Calu3 (cell line): ENCODE results near the gene TENM4. TPM values are rescaled to one million over a fixed set of nuclear protein-coding genes. Genes with fewer than 3 reads are reported as not detected.

ENCODE experiments used
- BruUV-seq: library from RNA; stranded (reverse); fragments of 400-500 nt; replicated peaks from 2 replicates; lab custom pipeline; 2021; lab: Mats Ljungman, UMichigan
- CTCF ChIA-PET: fragments of 300-600 bp; sonication (Branson Sonifier 250); formaldehyde crosslinking; loops from one replicate; lab custom pipeline; 2022; ENCODE audit warnings: antibody characterized with exemption; lab: Charles Lee
- DNase-seq: peaks from one replicate; pipeline ENCODE4 v3.0.0; 2022
- H3K27ac Mint-ChIP-seq: one replicate; pipeline ENCODE4 v1.8.0; 2022; ENCODE audit warnings: mixed read lengths; ENCODE audit not compliant: unreplicated experiment
- H3K27me3 Mint-ChIP-seq: one replicate; pipeline ENCODE4 v1.8.0; 2022; ENCODE audit warnings: mixed read lengths; ENCODE audit not compliant: unreplicated experiment
- H3K36me3 Mint-ChIP-seq: one replicate; pipeline ENCODE4 v1.8.0; 2022; ENCODE audit warnings: mild to moderate bottlenecking, moderate library complexity, mixed read lengths; ENCODE audit not compliant: insufficient read depth, unreplicated experiment
- H3K4me1 Mint-ChIP-seq: one replicate; pipeline ENCODE4 v1.8.0; 2022; ENCODE audit warnings: mild to moderate bottlenecking, low read depth, mixed read lengths; ENCODE audit not compliant: unreplicated experiment
- H3K4me3 Mint-ChIP-seq: one replicate; pipeline ENCODE4 v1.8.0; 2022; ENCODE audit warnings: mild to moderate bottlenecking, low read depth, moderate library complexity, mixed read lengths; ENCODE audit not compliant: unreplicated experiment
- H3K9me3 Mint-ChIP-seq: one replicate; pipeline ENCODE4 v1.8.0; 2022; ENCODE audit warnings: low read depth, mixed read lengths; ENCODE audit not compliant: unreplicated experiment
- intact Hi-C: fragments of 100-400 bp; cut with micrococcal nuclease; formaldehyde crosslinking; loops from one replicate; pipeline ENCODE4 v1.10.0; 2022; ENCODE audit not compliant: unreplicated experiment
- total RNA-seq: library from RNA; stranded (reverse); gene quantifications from 2 replicates; pipeline ENCODE4 v1.2.3, GENCODE V29; 2022
- TF ChIP-seq, protein P1 (sequence below): fragments of 200-600 bp; IDR thresholded peaks from one replicate; pipeline ENCODE4 v1.8.0; 2022; ENCODE audit warnings: antibody characterized with exemption; ENCODE audit not compliant: unreplicated experiment

The TENM4 gene
- total RNA-seq, 1 experiment from 2014 or later: not detected

GRCh38 chr11:79431535-79431934 lies 9.3 kb downstream of the TENM4 start:
- TF ChIP-seq, protein P1, sequence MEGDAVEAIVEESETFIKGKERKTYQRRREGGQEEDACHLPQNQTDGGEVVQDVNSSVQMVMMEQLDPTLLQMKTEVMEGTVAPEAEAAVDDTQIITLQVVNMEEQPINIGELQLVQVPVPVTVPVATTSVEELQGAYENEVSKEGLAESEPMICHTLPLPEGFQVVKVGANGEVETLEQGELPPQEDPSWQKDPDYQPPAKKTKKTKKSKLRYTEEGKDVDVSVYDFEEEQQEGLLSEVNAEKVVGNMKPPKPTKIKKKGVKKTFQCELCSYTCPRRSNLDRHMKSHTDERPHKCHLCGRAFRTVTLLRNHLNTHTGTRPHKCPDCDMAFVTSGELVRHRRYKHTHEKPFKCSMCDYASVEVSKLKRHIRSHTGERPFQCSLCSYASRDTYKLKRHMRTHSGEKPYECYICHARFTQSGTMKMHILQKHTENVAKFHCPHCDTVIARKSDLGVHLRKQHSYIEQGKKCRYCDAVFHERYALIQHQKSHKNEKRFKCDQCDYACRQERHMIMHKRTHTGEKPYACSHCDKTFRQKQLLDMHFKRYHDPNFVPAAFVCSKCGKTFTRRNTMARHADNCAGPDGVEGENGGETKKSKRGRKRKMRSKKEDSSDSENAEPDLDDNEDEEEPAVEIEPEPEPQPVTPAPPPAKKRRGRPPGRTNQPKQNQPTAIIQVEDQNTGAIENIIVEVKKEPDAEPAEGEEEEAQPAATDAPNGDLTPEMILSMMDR: no peak
- Mint-ChIP-seq H3K27ac (no peak overlapping the region), H3K9me3 (peaks cover 1% of the 10 kb centered on the region), H3K27me3 (peaks cover 1% of the 10 kb centered on the region), H3K4me1 (no peaks in the 10 kb centered on the region), H3K4me3 (no peak overlapping the region), H3K36me3 (no peaks in the 10 kb centered on the region)
- BruUV-seq: no TSS peak
- no peak for DNase-seq
- intact Hi-C loops: no loop called here
- CTCF ChIA-PET: no interaction called here

DNA sequence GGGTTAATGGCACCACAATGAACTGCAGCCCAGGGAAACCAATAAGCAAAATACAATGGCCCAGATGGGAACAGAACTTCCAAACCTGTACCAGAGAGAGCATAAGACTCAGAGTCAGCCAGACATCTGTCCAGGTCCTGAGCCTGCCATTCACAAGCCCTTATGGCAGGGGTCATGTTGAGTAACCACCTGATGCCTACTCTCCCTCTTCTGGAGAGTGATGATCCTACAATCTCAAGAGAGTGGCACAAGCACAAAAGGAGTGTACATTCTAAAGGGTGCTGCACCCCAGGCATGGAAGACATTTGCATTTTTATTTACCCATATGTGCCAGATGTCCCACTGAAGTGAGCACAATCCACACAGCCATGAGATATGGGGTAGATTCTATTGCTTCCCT lies 10.6 kb downstream of the TENM4 start:
- CTCF ChIA-PET: no interaction called here
- intact Hi-C loops: no loop called here
- H3K4me1 Mint-ChIP-seq: no peaks in the 10 kb centered on the region
- no peaks in the 10 kb centered on the region for H3K36me3 Mint-ChIP-seq
- no TSS peak for BruUV-seq
- H3K27ac Mint-ChIP-seq: no peak overlapping the region
- TF ChIP-seq, protein P1: no peak
- no peaks in the 10 kb centered on the region for H3K27me3 Mint-ChIP-seq
- no peak for DNase-seq
- no peak overlapping the region for H3K4me3 Mint-ChIP-seq
- peaks cover 5% of the 10 kb centered on the region for H3K9me3 Mint-ChIP-seq

DNA sequence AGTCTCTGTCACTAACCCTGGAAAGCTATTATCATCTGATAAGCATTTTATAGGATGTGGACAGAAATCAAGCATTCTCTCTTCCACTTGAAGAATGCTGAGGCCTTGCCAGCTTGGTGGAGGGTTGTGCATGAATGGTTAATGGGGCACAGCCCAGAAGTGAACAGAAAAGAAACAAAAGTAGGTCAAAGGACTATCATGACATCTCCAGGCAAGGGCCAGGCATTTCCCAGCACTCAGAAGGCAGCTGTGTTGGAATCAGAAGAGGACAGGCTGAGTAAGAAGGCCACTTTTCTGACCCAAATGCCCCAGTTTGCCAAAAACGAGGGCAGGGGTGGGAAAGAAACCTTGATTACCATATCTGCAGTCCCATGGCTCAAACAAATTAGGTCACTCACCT lies 12.4 kb downstream of the TENM4 start:
- DNase-seq: no peak
- intact Hi-C loops: no loop called here
- TF ChIP-seq, protein P1: no peak
- CTCF ChIA-PET: no interaction called here
- no TSS peak for BruUV-seq
- H3K36me3 Mint-ChIP-seq: no peaks in the 10 kb centered on the region
- peaks cover 7% of the 10 kb centered on the region for H3K9me3 Mint-ChIP-seq
- H3K27me3 Mint-ChIP-seq: no peaks in the 10 kb centered on the region
- no peak overlapping the region for H3K4me3 Mint-ChIP-seq
- no peak overlapping the region for H3K27ac Mint-ChIP-seq
- no peaks in the 10 kb centered on the region for H3K4me1 Mint-ChIP-seq

DNA sequence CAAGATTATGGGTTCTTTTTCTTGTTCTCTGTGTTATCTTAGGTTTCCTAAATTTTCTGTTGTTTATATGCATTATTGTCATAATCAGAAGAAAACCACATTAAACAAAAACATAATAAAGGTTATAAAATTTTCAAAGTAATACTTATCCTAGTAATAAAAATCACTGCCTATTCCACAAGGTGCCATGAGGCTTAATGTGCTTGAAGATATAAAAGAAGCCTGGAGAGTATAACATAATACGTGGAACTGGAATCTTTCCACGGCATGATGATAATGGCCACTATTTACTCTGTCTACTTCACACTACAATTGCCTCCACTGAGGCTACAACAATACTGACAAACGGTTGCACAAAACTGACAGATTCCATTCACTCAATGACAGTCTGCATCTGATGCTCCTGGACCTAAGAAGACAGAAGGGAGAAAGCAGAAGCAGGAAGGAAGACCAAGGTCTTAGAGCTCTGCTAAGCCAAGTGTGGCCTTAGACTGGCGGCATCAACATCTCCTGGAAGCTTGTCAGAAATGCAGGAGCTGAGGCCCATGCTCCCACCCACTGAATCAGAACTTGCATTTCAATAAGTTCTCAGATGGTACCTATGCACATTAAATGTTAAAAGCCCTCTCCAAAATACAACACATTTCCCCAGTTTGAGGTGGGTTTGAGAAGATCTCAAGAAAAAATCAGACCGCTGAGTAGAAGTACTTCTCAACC lies 13.1 kb downstream of the TENM4 start:
- Mint-ChIP-seq H3K4me3 (no peak overlapping the region), H3K9me3 (peaks cover 7% of the 10 kb centered on the region), H3K27ac (no peak overlapping the region), H3K36me3 (no peaks in the 10 kb centered on the region), H3K4me1 (no peaks in the 10 kb centered on the region), H3K27me3 (no peaks in the 10 kb centered on the region)
- CTCF ChIA-PET: no interaction called here
- BruUV-seq: no TSS peak
- intact Hi-C loops: no loop called here
- no peak for DNase-seq
- TF ChIP-seq, protein P1: no peak
